H1 (cell line): ENCODE measurements around the gene ZDHHC17. TPM values are rescaled to one million over a fixed set of nuclear protein-coding genes. Genes with fewer than 3 reads are reported as not detected.

ENCODE experiments used
- CBX8 ChIP-seq: fragments of 300-800, 300-1000 bp; sonication (generic); IDR thresholded peaks from 2 replicates; pipeline ENCODE4 v1.7.1; 2016; ENCODE audit warnings: low read depth, low read length, borderline replicate concordance
- CHD2 ChIP-seq: IDR thresholded peaks from 2 replicates; pipeline ENCODE4 v1.6.1; 2012; ENCODE audit warnings: low read length, improper control_type of control experiment
- EGR1 ChIP-seq: IDR thresholded peaks from 2 replicates; pipeline ENCODE4 v1.6.1; 2011; ENCODE audit warnings: low read depth, low read length, borderline replicate concordance
- EP300 ChIP-seq, 2 experiments: IDR thresholded peaks; 1 replicate in 1 of 2; 2 replicates in 1 of 2; pipeline ENCODE4 v1.6.1; 2011 to 2012; ENCODE audit warnings: low read depth in 2 of 2, low read length in 2 of 2, mild to moderate bottlenecking in 2 of 2, borderline replicate concordance in 1 of 2, inconsistent platforms in 1 of 2, moderate library complexity in 1 of 2
- FOSL1 ChIP-seq: IDR thresholded peaks from 2 replicates; pipeline ENCODE4 v1.6.1; 2011; ENCODE audit warnings: mild to moderate bottlenecking, low read depth, low read length, moderate library complexity; ENCODE audit not compliant: insufficient read depth
- GABPA ChIP-seq: IDR thresholded peaks from 2 replicates; pipeline ENCODE4 v1.6.1; 2011; ENCODE audit warnings: mild to moderate bottlenecking, low read length, moderate library complexity, borderline replicate concordance; ENCODE audit not compliant: insufficient read depth
- JUND ChIP-seq: IDR thresholded peaks from 2 replicates; pipeline ENCODE4 v1.6.1; 2011; ENCODE audit warnings: mild to moderate bottlenecking, improper control_type of control experiment, low read length
- RBBP5 ChIP-seq: IDR thresholded peaks from 2 replicates; pipeline ENCODE4 v1.7.1; 2012; ENCODE audit warnings: low read depth, mild to moderate bottlenecking, inconsistent platforms, low read length, moderate library complexity, borderline replicate concordance
- SIRT6 ChIP-seq: IDR thresholded peaks from one replicate; pipeline ENCODE4 v1.7.1; 2012; ENCODE audit warnings: low read length, inconsistent platforms
- SUZ12 ChIP-seq: fragments of 200-600 bp; sonication (generic); IDR thresholded peaks from 2 replicates; pipeline ENCODE4 v1.6.1; 2012; ENCODE audit warnings: mild to moderate bottlenecking, inconsistent platforms, low read length, moderate library complexity, mixed read lengths
- ZNF274 ChIP-seq: IDR thresholded peaks from 2 replicates; pipeline ENCODE4 v1.7.0; 2012; ENCODE audit warnings: low read length, borderline replicate concordance; ENCODE audit errors: extremely low read depth
- polyA plus RNA-seq, 7 experiments: library from polyadenylated mRNA; depleted of rRNA in 3 of 7; stranded (reverse) in 5 of 7; unstranded in 2 of 7; fragments of >200 nt in 5 of 7; fragments of 200-250 nt in 2 of 7; gene quantifications; 1 replicate in 5 of 7; 2 replicates in 1 of 7; 4 replicates in 1 of 7; pipeline versions ENCODE4 v1.2.1 to v1.2.3, GENCODE V29; 2011 to 2013; ENCODE audit warnings: missing spikeins in 2 of 7, mixed read lengths in 2 of 7
- total RNA-seq: library from RNA; stranded (reverse); fragmentation: NEBNext Ultra II Directional; extraction: Animal tissue kit (Norgen Biotek cat#: 25700); gene quantifications from 2 replicates; pipeline ENCODE4 v1.2.1, GENCODE V29; 2021
- TF ChIP-seq, protein P1 (sequence below): fragments of 300-600 bp; sonication (generic); IDR thresholded peaks from 2 replicates; pipeline ENCODE4 v1.7.1; 2012; ENCODE audit warnings: low read length, moderate library complexity, mild to moderate bottlenecking, inconsistent platforms; ENCODE audit not compliant: insufficient replicate concordance

ZDHHC17 gene
- total and polyA plus RNA-seq, 2 of the 8 experiments (the other 6 are each of a cell fraction or from before 2014, with no cell fraction given): 27.6 to 28.9 TPM

GRCh38 chr12:76757694-76758093 lies 6.2 kb upstream of the ZDHHC17 start (continued):
- TF ChIP-seq, protein P1, sequence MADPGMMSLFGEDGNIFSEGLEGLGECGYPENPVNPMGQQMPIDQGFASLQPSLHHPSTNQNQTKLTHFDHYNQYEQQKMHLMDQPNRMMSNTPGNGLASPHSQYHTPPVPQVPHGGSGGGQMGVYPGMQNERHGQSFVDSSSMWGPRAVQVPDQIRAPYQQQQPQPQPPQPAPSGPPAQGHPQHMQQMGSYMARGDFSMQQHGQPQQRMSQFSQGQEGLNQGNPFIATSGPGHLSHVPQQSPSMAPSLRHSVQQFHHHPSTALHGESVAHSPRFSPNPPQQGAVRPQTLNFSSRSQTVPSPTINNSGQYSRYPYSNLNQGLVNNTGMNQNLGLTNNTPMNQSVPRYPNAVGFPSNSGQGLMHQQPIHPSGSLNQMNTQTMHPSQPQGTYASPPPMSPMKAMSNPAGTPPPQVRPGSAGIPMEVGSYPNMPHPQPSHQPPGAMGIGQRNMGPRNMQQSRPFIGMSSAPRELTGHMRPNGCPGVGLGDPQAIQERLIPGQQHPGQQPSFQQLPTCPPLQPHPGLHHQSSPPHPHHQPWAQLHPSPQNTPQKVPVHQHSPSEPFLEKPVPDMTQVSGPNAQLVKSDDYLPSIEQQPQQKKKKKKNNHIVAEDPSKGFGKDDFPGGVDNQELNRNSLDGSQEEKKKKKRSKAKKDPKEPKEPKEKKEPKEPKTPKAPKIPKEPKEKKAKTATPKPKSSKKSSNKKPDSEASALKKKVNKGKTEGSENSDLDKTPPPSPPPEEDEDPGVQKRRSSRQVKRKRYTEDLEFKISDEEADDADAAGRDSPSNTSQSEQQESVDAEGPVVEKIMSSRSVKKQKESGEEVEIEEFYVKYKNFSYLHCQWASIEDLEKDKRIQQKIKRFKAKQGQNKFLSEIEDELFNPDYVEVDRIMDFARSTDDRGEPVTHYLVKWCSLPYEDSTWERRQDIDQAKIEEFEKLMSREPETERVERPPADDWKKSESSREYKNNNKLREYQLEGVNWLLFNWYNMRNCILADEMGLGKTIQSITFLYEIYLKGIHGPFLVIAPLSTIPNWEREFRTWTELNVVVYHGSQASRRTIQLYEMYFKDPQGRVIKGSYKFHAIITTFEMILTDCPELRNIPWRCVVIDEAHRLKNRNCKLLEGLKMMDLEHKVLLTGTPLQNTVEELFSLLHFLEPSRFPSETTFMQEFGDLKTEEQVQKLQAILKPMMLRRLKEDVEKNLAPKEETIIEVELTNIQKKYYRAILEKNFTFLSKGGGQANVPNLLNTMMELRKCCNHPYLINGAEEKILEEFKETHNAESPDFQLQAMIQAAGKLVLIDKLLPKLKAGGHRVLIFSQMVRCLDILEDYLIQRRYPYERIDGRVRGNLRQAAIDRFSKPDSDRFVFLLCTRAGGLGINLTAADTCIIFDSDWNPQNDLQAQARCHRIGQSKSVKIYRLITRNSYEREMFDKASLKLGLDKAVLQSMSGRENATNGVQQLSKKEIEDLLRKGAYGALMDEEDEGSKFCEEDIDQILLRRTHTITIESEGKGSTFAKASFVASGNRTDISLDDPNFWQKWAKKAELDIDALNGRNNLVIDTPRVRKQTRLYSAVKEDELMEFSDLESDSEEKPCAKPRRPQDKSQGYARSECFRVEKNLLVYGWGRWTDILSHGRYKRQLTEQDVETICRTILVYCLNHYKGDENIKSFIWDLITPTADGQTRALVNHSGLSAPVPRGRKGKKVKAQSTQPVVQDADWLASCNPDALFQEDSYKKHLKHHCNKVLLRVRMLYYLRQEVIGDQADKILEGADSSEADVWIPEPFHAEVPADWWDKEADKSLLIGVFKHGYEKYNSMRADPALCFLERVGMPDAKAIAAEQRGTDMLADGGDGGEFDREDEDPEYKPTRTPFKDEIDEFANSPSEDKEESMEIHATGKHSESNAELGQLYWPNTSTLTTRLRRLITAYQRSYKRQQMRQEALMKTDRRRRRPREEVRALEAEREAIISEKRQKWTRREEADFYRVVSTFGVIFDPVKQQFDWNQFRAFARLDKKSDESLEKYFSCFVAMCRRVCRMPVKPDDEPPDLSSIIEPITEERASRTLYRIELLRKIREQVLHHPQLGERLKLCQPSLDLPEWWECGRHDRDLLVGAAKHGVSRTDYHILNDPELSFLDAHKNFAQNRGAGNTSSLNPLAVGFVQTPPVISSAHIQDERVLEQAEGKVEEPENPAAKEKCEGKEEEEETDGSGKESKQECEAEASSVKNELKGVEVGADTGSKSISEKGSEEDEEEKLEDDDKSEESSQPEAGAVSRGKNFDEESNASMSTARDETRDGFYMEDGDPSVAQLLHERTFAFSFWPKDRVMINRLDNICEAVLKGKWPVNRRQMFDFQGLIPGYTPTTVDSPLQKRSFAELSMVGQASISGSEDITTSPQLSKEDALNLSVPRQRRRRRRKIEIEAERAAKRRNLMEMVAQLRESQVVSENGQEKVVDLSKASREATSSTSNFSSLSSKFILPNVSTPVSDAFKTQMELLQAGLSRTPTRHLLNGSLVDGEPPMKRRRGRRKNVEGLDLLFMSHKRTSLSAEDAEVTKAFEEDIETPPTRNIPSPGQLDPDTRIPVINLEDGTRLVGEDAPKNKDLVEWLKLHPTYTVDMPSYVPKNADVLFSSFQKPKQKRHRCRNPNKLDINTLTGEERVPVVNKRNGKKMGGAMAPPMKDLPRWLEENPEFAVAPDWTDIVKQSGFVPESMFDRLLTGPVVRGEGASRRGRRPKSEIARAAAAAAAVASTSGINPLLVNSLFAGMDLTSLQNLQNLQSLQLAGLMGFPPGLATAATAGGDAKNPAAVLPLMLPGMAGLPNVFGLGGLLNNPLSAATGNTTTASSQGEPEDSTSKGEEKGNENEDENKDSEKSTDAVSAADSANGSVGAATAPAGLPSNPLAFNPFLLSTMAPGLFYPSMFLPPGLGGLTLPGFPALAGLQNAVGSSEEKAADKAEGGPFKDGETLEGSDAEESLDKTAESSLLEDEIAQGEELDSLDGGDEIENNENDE: no peak
- TF ChIP-seq EP300 (IDR thresholded peaks at IDR 0.05; ENCODE audit: borderline replicate concordance in 1 of 2, low read depth in 2 of 2, low read length in 2 of 2): no peak
- no peak for TF ChIP-seq ZNF274
- TF ChIP-seq EGR1: no peak
- TF ChIP-seq RBBP5: no peak
- no peak for TF ChIP-seq SIRT6
- TF ChIP-seq CHD2: no peak
- TF ChIP-seq CBX8: no peak
- TF ChIP-seq JUND: no peak
- TF ChIP-seq FOSL1: no peak
- no peak for TF ChIP-seq GABPA
- TF ChIP-seq SUZ12: no peak
